ENCODE data around the gene CCDC85A.
"Not testable (repeated sequence)": the region's sequence is repeated elsewhere in the genome, so short reads cannot be mapped to it uniquely, and the experiment has no call there.

Gene CCDC85A

DNA sequence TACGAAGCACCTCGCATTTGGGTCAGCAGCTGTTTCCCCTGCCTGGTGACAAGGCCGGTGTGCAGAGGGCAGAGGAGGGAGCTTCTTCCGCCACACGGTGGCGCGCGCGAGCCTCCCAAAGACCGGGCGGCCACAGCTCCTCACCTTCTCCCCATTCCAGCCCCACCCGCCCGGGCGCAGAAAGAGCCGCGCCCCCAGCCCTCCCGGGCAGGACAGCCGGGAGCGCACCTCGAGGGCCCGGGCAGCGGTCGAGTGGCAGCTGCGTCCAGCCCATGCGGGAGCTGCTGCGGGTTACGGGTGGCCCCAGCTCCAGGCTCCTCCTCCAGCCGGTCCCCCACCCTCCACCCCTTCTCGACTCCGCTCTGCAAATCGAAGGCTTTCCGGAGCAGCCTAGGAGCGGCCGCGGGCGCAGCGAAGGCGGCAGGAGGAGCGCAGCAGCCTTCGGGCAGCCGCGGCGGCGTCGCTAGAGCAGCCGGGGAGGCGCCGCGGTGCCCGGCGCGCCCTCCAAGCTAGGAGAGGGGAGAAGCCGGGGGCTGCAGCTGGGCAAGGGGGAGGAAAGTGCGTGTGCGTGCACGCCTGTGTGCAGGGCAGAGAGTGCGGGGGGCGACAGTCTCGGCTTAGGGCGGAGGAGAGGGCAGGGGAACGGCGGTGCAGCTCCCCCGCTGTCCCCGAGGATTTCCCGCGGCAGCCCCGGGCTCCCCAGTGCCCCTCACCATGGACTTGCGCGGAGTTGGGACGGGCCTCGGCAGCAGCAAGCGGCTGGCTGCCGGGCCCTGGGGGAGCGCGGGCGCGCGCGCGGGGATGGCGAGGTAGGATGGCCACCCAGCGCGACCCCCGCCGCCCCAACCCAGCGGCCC is at the start of gene CCDC85A:
CCDC85A (plus strand) TSS at position 348 of the 857 bp plus-strand sequence. CDS start 635 bp downstream, outside the sequence.
- in situ Hi-C loops (cut with HindIII; ENCODE audit: low pct_unique_long_range_greater_than_20kb, low sequenced_read_pairs) = no loop called here
- peak; percentile 70 to 84 for DNase-seq (ENCODE audit: low read depth in 1 of 2, low spot score in 1 of 2)
- TF ChIP-seq JUND (IDR thresholded peaks at IDR 0.05; ENCODE audit: low read depth) = no peak

DNA sequence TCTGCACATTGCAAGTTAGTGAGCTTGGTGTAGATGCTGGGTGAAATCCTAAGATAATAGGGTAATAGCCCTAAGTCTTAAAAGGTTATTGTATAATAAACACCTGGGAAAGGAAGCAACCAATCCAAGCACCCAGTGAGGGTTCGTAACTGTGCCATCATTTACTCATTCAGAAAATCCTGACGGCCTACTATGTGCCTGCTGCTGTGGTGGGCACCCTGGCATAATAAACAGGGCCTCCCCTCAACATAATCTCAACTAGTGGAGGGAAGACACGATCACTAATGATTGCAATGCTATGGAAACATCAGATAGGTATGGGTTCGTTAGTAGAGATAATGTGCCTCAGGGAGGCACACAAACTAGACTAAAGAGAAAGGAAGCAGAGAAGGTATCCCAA is 48.9 kb upstream of the CCDC85A start:
- in situ Hi-C loops (cut with HindIII; ENCODE audit: low pct_unique_long_range_greater_than_20kb, low sequenced_read_pairs) = no loop called here
- DNase-seq (ENCODE audit: low read depth in 1 of 2, low spot score in 1 of 2) = no peak
- no peak for TF ChIP-seq JUND (IDR thresholded peaks at IDR 0.05; ENCODE audit: low read depth)

DNA sequence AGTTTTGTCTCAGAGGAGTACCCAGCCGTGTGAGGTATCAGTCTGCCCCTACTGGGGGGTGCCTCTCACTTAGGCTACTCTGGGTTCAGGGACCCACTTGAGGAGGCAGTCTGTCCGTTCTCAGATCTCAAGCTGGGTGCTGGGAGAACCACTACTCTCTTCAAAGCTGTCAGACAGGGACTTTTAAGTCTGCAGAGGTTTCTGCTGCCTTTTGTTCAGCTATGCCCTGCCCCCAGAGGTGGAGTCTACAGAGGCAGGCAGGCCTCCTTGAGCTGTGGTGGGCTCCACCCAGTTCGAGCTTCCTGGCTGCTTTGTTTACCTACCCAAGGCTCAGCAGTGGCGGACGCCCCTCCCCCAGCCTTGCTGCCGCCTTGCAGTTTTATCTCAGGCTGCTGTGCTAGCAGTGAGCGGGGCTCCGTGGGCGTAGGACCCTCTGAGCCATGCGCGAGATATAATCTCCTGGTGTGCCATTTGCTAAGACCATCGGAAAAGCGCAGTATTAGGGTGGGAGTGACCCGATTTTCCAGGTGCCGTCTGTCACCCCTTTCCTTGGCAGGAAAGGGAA is 41.2 kb upstream of the CCDC85A start:
- DNase-seq (ENCODE audit: low read depth in 1 of 2, low spot score in 1 of 2); in situ Hi-C loops (cut with HindIII; ENCODE audit: low pct_unique_long_range_greater_than_20kb, low sequenced_read_pairs): not testable (repeated sequence)

DNA sequence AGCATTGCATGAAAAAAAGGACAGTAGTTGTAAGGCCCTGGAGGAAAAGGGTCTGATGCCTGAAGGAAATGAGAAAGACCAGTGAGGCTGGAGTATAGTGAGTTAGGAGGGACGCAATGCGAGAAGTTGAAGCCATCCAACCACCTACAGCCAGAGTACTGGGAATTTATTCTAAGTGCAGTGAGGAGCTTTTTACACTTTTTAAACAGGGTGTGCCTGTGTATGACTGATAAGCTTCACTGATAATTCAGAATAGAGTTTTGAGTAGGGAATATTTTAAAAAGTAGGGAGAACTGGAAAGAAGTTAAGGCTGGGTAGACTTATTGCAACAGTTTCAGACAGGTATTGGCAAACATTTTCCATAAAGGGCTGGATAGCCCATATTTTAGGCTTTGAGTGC is 35.9 kb upstream of the CCDC85A start:
- DNase-seq (ENCODE audit: low read depth in 1 of 2, low spot score in 1 of 2) = no peak
- no peak for TF ChIP-seq JUND (IDR thresholded peaks at IDR 0.05; ENCODE audit: low read depth)
- in situ Hi-C loops (cut with HindIII; ENCODE audit: low pct_unique_long_range_greater_than_20kb, low sequenced_read_pairs) = no loop called here

DNA sequence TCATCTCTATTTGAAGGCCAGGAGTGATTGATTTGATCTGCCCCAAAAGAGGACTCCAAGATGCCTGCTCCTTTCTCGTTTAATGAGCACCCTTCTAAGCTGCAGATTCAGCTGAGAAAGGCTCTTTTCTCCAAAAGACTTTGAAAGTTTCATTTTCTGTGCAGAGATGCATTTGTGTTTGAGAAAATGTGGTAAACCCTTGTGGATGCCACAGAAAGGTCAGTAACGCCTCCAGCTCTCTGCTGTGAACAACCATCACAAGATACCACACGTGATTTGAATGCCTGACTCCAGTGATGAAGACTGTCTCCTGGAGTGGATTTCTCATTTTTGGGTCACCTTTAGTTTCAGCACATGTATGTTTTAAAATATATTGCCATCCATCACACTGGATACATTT is 35.0 kb upstream of the CCDC85A start:
- in situ Hi-C loops (cut with HindIII; ENCODE audit: low pct_unique_long_range_greater_than_20kb, low sequenced_read_pairs) = no loop called here
- no peak for DNase-seq (ENCODE audit: low read depth in 1 of 2, low spot score in 1 of 2)
- TF ChIP-seq JUND (IDR thresholded peaks at IDR 0.05; ENCODE audit: low read depth) = no peak

DNA sequence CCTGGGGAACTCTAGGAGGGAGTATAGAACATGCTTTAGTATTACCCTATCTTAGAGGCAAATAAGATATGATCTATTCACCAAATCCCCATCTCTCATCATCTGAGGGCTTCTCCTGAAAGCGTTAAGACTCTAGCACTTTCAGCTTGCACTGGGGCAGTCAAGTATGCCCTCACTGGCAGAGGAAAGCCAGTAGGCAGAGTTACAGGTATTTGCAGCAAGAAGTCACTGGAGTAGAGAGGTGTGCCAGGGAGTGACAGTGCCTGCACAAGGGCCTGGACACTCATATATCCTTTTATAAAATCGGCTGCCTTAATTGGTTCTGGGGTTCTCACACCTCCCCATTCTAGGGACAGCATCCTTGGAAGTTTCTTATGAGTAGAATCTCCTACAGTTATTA is 31.9 kb upstream of the CCDC85A start:
- DNase-seq (ENCODE audit: low read depth in 1 of 2, low spot score in 1 of 2) = no peak
- TF ChIP-seq JUND (IDR thresholded peaks at IDR 0.05; ENCODE audit: low read depth) = no peak
- in situ Hi-C loops (cut with HindIII; ENCODE audit: low pct_unique_long_range_greater_than_20kb, low sequenced_read_pairs) = no loop called here

DNA sequence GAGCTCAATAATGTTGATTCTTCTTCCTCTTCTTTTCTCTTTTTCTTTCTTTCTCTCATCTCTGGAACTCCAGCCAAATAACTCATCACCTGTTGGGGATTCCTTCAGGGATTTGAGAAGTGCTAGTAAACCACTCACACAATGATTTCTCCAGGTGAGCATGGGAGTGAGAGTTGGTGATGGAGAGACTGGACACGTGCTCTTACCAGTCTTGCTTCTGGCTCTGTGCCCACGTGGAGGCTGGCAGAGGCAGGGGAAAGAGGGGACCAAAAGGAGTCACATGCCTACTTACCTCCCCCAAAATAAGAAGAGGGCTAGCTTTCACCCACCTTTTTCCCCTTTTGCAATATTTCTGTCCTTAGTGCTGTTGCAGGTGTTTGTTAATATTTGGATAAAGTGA is 28.6 kb upstream of the CCDC85A start:
- DNase-seq (ENCODE audit: low read depth in 1 of 2, low spot score in 1 of 2) = no peak
- no peak for TF ChIP-seq JUND (IDR thresholded peaks at IDR 0.05; ENCODE audit: low read depth)
- in situ Hi-C loops (cut with HindIII; ENCODE audit: low pct_unique_long_range_greater_than_20kb, low sequenced_read_pairs) = no loop called here

DNA sequence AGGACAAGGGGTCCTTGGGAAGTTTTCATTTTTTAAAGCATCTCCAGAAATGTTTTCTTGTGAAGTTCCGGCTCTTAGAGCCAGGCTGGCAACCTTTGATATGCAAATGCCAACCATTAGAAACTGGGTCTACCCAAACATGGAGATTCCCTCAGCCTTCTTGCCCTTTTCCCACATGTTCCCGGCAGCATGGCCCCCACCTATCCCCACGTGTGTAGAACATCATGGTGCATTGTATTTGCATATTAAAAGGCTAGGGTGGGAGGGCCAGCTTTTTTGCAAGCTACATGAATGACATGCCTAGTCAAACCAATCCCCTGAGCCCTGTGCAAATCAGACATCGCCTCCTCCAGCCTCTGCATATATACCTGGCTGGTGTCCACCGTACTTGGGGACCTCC is 23.9 kb upstream of the CCDC85A start:
- in situ Hi-C loops (cut with HindIII; ENCODE audit: low pct_unique_long_range_greater_than_20kb, low sequenced_read_pairs) = not testable (repeated sequence)
- peak in 1 of 2 experiments; percentile 31 for DNase-seq (ENCODE audit: low read depth in 1 of 2, low spot score in 1 of 2)

DNA sequence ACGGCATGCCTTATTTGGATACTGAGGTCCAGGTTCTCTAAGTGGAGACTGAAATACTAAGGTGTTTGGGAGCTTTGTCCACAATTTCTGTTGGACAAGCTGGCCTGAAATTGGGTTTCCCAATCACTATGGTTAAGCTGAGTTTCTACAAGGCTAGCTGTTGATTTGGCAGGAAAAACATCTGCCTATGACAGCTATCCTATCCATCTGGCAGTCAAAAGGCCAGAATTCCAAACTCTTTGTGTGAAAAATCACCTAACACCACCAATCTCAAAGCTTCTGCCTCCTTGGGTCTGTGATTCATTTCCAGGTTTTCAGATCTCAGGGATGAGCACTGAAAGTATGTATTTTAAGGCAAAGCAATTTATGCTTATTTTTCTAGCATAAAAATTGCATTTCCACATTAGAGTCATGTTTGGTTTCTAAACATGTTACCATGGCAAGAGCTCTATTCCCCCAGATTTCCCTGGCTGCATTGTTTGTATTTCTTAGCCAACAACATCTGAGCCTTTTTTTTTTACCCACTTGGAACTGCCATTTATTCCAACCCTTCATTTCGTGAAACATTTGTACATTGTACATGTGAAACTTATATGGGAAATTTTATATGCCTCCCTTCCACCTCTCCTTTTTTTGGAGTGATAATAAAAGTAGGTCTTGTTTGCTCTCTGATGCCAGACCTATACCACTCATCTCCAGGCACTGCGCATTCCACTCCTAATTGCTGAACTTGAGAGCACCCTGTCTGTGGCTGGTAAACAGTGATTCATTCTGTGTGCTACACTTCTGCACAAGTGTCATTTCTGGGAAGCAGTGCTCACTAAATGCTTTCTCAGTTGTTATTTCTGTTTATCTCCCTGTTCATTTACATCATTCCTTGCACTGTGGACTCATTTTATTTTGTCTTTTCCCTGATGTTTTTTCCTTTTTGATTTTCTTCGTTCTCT is 15.9 kb upstream of the CCDC85A start:
- no peak for TF ChIP-seq JUND (IDR thresholded peaks at IDR 0.05; ENCODE audit: low read depth)
- peak in 1 of 2 experiments; percentile 51 for DNase-seq (ENCODE audit: low read depth in 1 of 2, low spot score in 1 of 2)
- in situ Hi-C loops (cut with HindIII; ENCODE audit: low pct_unique_long_range_greater_than_20kb, low sequenced_read_pairs) = no loop called here

DNA sequence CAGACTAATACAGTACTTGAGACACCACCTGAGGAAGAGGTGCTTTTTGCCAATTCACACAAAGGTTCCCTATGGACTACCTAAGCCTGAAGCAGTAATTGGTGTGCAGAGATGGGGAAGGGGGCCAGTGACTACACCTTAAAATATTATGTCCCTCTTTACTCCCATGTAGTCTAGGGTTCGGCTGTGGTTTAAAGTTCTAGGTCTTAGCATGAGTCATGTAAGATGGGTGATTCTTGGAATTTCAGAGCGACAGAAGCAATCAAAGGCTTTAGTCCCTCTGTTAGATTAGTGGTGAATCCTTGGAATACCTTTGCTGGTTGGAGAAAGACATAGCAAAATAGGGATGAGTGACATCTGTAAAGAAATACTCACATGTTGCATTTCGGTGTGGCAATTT is 14.3 kb upstream of the CCDC85A start:
- DNase-seq (ENCODE audit: low read depth in 1 of 2, low spot score in 1 of 2) = no peak
- in situ Hi-C loops (cut with HindIII; ENCODE audit: low pct_unique_long_range_greater_than_20kb, low sequenced_read_pairs) = no loop called here
- TF ChIP-seq JUND (IDR thresholded peaks at IDR 0.05; ENCODE audit: low read depth) = no peak

DNA sequence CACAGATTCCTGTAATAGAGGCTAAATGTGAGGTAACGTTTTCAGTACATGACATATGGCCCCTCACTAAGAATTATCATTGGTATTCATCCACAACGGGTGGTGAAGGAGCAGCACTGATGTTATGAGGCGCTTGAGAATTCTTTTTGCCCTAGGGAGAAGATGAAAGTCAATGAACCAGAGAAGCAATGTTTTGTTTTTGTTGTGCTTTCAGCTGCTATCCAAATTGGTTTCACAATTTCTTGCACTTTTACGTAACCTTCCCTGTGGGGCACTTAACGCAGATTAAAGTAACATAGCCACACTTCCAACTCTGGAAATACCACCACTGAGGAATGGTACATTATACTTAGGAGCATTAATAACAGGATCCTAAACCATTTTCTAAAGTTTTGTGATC is 13.3 kb upstream of the CCDC85A start:
- DNase-seq (ENCODE audit: low read depth in 1 of 2, low spot score in 1 of 2) = no peak
- no peak for TF ChIP-seq JUND (IDR thresholded peaks at IDR 0.05; ENCODE audit: low read depth)
- in situ Hi-C loops (cut with HindIII; ENCODE audit: low pct_unique_long_range_greater_than_20kb, low sequenced_read_pairs) = no loop called here

DNA sequence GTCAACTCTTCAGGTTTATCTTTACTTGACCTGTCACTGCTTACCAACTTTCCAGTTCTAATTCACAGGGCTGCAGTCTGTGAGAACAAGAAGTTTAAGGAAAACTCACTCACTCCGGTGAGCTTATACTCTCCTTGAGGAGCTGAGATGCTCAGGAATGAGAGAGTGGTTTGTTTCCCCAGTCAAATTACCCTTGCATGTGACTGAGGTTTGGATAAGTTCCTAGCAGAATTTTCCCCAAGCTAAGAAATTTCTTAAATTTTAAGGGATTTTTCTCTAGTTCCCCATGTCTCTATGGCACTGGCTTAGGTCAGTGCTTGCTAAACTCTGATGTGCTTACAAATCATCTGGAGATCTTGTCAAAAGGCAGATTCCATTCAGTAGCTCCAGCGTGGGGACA is 12.8 kb upstream of the CCDC85A start:
- no peak for TF ChIP-seq JUND (IDR thresholded peaks at IDR 0.05; ENCODE audit: low read depth)
- in situ Hi-C loops (cut with HindIII; ENCODE audit: low pct_unique_long_range_greater_than_20kb, low sequenced_read_pairs) = no loop called here
- no peak for DNase-seq (ENCODE audit: low read depth in 1 of 2, low spot score in 1 of 2)

DNA sequence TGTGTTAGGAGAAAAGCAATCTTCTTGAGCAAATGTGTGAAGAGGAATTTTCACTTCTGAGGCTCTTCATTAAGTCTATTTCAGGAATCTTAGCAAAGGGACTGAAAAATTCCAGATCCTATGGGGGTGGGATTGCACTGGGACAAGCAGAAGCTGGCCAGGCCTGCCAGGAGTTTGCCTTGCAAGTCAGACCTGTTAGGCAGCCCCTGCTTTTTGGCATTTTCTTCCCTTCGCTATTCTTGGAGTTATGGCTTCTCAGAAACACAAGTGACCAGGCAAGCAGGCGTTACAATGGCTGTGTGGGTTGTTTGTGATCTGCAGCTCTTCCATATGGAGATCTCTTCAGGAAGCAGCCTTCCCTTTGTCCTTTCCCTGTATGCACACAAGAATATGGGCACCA is 8.0 kb upstream of the CCDC85A start:
- no peak for DNase-seq (ENCODE audit: low read depth in 1 of 2, low spot score in 1 of 2)
- in situ Hi-C loops (cut with HindIII; ENCODE audit: low pct_unique_long_range_greater_than_20kb, low sequenced_read_pairs) = no loop called here
- TF ChIP-seq JUND (IDR thresholded peaks at IDR 0.05; ENCODE audit: low read depth) = no peak
